GM19438 (cell line): ENCODE data around the gene CEP192.
"Not testable (repeated sequence)": the region's sequence is repeated elsewhere in the genome, so short reads cannot be mapped to it uniquely, and the experiment has no call there.

Experiments
- ATAC-seq: cut with Tn5 transposase; IDR thresholded peaks from one replicate; pipeline ENCODE4 v1.9.1; 2021; ENCODE audit warnings: low read depth; ENCODE audit not compliant: unreplicated experiment

CEP192 gene

DNA sequence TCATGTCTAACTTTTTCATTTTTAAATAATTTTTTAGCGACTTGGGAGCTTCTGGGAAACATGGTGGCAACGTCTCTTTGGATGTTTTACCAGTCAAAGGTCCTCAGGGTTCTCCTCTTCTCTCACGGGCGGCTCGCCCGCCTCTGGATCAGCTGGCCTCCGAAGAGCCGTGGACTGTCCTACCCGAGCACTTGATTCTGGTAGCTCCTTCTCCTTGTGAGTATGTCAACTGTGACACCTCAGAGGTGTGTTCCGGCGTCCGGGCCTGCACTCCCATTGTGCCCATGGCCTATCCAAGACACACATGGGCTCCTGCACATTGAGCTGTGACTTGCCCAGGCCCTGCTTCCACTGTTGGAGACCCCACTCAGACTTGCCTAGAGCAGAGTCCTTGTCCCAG lies 104.3 kb downstream of the CEP192 start:
- ATAC-seq = no peak

DNA sequence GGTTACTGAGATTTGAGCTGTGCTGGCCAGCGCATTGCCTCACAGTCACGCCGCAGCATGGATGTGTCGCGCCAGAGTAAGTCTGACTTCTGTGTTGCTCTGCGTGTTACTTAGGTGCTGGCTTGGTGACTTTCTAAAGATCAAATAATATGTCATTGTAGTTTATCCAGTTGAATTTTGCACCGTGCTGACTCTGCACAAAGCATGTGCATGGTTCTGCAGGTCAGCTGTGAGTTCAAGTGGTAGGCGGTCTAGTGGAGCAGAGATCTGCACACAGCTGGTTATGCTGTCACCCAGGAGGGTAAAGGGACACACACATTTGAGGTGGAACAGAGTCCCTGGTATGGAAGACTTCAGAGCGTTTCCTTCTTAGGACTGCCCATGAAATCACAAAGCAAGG lies 105.1 kb downstream of the CEP192 start:
- ATAC-seq = no peak

DNA sequence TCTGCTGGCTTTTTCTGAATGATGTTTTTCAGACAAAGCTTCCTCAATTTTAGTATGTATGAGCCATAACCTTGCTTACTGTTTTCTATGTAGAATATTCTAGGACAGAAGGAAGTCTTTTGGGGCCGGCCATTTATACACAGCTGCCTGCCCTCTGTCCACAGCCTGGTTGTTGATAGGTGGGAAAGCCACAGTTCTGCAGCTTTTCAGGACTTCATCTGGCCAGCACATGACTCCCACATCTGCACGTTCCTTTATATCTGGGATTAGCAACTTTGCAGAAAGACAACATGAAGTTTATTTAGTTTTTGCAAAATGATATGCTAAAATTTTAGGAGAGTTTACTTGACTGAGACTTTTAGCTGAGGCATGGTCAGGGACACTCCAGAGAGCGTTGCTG lies 105.6 kb downstream of the CEP192 start:
- no peak for ATAC-seq

DNA sequence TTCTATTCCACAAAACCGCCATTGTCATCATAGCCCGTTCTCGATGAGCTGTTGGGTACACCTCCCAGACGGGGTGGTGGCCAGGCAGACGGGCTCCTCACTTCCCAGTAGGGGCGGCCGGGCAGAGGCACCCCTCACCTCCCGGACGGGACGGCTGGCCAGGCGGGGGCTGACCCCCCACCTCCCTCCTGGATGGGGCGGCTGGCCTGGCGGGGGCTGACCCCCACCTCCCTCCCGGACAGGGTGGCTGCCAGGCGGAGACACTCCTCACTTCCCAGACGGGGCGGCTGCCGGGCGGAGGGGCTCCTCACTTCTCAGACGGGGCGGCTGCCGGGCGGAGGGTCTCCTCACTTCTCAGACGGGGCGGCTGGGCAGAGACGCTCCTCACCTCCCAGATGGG lies 106.9 kb downstream of the CEP192 start:
- ATAC-seq = not testable (repeated sequence)

DNA sequence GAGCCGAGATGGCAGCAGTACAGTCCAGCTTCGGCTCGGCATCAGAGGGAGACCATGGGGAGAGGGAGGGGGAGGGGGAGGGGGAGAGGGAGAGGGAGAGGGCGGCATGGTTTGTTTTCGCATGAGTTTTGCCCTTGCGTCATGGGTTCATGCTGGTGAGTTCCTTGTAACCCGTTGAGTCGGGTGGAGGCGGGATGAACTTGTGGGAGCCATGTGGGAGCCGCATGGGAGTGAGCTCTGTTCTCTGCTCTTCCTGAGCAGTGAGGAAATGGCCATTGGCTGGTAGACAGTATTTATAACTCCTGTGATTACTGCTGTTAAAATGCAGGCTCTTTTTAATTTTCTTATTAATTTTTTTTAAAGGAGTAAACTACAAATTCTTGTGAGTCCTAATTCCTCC lies 108.0 kb downstream of the CEP192 start:
- no peak for ATAC-seq

DNA sequence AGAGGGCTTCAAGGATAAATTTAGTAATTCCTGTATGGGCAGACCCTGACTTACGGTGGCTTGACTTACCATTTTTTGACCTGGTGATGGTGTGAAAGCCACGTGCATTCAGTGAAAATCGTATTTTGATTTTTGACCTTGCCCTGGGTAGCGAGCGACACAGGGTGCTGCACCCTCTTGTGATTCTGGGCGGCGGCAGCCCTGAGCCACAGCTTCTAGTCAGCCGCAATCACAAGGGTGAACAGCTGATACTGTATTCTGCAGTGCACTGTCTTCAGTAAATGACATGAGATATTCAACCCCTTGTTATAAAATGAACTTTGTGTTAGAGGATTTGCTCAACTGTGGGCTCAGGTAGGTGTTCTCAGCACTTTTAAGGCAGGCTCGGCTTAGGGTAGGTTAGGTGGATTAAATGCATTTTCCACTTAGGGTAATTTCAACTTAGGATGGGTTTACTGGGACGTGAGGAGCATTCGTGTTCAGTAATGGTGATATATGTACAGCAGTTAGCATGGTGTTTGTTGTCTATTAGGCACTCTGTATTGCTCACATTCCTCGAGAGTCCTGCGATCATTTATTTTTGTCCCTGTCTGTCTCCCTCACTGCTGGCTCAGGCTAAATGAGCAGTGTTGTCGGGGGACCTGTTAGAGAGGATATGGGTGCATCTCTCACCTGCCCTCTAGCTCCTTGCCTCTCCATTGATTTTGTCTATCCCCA lies 109.9 kb downstream of the CEP192 start:
- ATAC-seq = no peak

DNA sequence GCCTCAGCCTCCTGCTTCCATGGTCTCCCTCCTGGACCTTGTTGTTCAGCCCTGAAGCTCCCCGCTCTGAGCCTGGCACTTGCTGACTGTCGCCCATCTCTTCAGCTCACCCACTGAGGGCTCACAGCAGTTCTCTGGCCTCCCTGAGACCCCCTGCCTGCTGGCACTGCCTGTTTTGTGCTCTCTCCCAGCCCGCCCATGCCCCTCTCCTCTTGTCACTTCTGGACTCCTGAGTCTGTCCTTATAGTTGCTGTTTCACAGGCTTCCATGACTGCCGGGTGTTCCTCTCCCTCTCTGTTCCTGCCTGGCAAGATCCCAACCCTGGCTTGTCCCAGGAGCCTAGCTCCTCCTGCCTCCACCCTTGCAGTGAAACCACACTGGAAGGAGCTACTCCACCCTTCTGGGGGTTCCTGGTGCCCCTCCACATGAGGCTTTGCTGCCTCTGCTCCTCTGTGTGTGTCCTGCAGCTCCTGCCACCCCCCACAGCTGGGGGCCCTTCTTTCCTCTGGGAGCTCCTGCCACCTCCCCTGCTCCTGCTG lies 110.6 kb downstream of the CEP192 start:
- ATAC-seq = no peak

DNA sequence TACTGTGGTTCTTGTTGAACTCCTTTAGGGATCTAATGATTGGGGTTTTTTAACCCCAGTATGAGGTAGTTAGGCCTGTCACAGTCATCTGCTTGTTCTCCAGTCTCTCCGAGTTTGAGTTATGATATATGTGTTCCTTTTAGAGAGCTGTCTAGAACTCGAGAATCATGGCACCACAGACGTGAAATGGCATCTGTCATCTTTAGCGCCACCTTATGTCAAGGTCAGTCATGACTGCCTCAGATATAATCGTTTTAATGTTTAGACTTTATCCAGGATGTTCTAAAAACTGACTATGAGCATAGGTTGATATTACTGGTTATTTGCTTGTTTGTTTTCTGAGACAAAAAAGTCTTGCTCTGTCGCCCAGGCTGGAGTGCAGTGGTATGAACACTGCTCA lies 112.2 kb downstream of the CEP192 start:
- no peak for ATAC-seq

DNA sequence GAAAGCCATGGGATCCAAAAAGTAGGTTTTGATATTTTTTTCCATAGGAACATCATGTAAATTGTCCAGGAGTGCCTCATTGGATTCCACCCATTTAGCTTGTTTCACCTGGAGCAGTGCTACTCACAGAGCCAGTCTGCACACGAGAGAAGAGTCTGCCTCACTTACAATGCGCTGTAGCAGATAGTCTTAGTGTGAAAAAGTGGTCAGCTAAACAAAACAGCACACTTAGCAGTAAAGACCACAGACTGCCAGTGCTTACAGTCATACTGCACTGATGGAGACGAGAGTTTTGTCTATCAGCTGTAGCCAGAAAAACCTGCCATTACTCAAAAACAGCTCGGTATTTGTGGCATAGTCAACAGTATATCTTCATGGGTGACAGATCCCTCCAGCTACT lies 113.9 kb downstream of the CEP192 start:
- no peak for ATAC-seq

DNA sequence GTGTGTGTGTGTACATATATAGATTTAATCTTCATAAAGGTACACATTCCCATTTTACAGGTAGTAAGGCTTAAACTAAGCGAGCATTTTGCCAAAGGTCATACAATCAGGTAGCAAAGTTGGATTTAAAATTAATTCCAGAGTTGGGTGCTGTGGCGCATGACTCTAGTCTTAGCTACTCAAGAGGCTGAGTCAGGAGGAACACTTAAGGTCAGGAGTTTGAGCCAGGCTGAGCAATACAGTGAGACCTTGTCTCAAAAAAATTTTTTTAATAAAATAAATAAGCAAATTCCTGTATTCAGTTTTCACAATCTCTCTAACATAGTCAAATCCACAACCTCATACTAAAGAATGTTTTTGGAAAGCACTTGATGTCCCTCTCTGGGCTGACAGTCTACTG lies 115.9 kb downstream of the CEP192 start:
- no peak for ATAC-seq

DNA sequence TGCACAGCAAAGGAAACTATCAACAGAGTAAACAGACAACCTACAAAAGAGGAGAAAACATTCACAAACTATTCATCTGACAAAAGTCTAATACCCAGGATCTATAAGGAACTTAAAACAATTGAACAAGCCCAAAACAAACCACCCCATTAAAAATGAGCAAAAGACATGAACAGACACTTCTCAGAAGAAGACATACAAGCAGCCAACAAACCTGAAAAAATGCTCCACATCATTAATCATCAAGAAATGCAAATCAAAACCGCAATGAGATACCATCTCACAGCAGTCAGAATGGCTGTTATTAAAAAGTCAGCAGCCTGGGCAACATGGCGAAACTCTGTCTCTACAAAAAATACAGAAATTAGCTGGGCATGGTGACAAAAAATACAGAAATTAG lies 117.2 kb downstream of the CEP192 start:
- no peak for ATAC-seq

DNA sequence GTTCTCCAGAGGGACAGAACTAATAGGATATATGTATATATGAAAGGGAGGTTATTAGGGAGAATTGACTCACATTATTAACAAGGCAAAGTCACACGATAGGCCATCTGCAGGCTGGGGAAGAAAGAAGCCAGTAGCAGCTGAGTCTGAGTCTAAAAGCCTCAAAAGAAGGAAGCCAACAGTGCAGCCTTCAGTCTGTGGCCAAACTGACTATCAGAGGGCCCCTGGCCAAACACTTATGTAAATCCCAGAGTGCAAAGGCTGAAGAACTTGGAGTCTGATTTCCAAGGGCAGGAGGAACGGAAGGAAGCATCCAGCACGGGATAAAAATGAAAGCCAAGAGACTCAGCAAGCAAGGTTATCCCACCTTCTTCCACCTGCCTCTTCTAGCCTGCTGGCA lies 119.4 kb downstream of the CEP192 start:
- no peak for ATAC-seq

DNA sequence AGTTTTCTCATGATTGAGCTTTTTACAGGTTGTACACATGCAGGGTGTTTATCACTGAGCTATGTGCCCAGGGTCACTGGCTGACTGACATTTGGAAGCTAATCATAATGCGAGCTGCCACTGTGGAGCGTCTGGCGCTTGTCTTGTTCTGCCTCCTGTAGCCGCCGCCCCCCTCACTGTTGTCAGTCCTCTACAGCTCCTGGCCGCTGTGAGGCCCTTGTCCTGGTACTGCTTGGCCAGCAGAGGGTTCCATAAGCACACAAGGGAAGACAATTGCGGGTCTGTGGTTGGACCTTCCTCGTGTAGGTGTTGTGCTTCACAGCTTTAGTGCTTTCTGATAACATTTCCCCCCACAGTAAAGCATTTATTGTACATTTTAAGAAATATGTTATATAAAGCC lies 121.8 kb downstream of the CEP192 start:
- ATAC-seq = no peak

DNA sequence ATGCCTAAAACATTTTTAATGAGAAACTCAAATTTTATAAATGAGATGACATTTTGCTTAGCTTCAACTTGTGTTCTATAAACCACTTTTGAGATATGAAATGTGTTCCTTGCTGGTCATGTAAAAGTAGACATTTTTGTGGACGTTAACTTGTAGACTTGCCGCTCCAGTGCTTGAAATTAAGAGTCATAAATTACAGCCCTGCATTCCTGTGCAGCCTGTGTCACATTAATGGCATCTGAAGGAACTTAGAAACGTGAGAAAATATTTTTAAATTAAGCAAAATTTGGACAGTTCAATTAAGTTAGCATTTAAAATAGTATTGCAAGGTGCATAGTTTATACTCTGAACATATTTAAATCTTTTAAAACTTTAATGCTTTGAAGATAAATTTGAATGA lies 129.1 kb downstream of the CEP192 start:
- no peak for ATAC-seq

DNA sequence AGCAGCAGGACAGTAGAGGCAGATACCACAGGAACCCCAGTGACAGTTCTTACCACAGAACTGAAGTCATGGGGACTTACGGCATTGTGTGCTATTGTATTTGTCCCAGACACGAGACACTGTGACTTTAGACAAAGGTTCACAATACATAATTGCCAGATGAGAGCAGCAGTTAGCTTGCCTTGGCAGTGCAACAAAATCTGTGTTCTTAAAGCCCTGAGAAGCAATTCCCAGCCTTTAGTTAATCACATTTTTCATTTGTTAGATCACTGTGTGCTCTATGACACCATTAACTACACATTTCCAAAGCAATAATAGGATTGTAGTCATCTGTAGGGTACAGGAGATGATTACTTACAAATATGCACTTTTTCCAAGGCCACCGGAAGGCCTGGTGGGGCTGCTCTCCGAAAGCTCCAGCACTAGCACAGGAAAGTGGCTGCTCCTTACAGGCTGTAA lies 129.8 kb downstream of the CEP192 start:
- no peak for ATAC-seq

DNA sequence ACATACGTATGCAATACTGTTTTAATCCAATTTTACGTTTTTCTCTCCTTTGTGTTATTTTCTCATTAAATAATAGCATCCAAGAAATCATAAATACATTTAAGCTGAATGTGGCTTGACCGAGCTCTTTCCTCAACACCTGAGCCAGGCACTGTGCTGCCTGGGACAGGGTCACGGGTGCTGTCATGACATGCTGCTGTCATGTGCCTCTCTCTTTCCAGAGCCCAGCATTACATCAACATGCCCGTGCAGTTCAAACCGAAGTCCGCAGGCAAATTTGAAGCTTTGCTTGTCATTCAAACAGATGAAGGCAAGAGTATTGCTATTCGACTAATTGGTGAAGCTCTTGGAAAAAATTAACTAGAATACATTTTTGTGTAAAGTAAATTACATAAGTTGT lies 133.2 kb downstream of the CEP192 start:
- no peak for ATAC-seq

DNA sequence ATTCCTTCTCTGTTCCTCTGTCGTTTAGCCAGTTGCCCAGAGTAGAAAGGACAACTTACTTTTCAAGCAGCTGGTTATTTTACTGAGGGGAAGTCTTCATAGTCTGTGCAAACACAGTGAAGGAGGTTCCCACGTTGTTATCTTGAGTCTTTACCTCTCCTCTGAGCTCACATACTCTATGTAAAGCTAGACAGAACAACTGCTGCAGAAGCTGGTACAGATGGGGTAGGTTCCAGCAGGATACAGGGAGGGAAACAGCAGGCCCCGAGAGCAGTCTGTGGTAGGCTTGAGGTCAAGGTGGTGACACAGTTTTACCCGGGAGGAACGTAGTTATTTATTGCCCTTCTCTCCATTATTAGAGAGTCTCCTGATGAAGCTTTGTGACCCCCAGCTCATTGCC lies 134.0 kb downstream of the CEP192 start:
- ATAC-seq = no peak

DNA sequence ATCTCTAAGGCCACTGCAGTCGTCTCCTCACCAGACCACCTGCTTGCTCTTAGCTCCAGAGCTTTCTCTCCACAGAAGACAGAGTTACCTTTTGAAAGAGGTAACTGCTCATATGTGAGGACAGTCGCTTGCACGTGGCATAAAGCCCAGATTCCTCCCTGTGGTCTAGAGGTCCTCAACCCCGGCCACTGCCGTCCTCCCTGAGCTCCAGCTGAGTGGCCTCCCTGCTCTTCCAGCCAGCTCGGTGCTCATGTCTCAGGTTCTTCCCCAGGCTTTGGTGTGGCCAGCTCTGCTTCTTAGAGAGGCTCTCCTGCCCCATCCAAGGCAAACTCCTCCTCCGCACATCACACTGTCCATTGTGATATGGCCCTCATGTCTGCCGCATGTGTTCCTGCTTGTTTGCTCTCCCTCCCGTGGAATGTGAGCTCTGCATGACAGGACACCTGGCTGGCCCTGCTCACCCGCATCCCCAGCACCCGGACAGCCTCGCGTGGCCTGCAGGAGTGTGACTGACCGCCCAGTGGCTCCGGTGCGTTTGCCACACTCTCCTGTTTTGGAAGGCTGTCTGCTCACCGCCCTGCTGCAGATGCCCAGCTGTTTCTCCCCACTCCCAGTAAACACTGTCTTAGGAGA lies 135.9 kb downstream of the CEP192 start:
- ATAC-seq = no peak

DNA sequence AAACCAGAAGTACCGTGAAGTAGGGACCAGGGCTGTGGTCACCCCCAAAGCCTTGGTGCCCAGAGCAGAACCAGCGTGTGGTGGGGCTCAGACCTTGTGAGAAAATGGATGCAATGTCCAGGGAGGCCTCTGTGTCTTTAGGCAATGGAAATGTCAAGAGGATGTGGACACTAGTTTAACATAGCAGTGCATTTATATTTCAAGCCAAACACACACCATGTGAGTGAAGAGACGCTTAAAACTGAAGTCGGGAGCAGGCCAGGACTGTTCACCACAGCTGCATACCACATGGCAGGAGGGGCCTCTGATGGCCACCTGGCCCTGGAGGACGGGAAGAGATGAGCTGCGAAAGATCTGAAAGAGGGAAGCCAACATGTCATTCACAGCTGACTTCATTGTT lies 140.1 kb downstream of the CEP192 start:
- ATAC-seq = no peak

DNA sequence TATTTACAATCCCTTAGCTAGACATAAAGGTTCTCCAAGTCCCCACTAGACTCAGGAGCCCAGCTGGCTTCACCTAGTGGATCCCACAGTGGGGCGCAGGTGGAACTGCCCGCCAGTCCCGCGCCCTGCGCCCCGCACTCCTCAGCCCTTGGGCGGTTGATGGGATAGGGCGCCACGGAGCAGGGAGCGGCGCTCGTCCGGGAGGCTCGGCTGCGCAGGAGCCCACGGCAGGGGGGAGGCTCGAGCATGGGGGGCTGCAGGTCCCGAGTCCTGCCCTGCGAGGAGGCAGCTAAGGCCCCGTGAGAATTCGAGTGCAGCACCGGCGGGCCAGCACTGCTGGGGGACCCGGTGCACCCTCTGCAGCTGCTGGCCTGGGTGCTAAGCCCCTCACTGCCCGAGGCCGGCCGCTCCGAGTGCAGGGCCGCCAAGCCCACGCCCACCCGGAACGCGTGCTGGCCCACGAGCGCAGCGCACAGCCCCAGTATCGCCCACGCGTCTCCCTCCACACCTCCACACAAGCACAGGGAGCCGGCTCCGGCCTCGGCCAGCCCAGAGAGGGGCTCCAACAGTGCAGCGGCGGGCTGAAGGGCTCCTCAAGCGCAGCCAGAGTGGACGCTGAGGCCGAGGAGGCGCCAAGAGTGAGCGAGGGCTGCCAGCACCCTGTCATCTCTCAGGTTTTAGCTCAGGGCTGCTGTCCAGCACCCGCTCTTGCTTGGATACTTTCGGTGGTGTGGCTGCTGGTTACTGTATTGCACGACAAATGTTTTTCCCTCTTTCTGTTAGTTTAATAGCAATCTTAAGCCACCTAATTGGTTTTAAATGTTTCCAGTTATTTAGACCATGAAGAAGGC lies 143.6 kb downstream of the CEP192 start:
- ATAC-seq = no peak
